ENCODE measurements around the gene HES3.

The HES3 gene

GRCh38 chr1:6268415-6268814, 24.4 kb downstream of the HES3 start:
- Histone ChIP-seq H3K36me3 (ENCODE audit: insufficient read depth, low read length) (no peaks in the 10 kb centered on the region), H3K4me3 (ENCODE audit: low read length) (no peak overlapping the region), H3K4me1 (ENCODE audit: insufficient read depth, low read length) (peaks cover 65% of the 10 kb centered on the region), H2AFZ (ENCODE audit: low read depth, low read length) (no peak overlapping the region), H3K27me3 (ENCODE audit: insufficient read depth, low read length) (no peaks in the 10 kb centered on the region), H3K9me3 (ENCODE audit: low read length) (no peaks in the 10 kb centered on the region)

GRCh38 chr1:6269296-6269695, 25.3 kb downstream of the HES3 start:
- Histone ChIP-seq H3K4me3 (ENCODE audit: low read length) (no peak overlapping the region), H3K9me3 (ENCODE audit: low read length) (no peaks in the 10 kb centered on the region), H3K4me1 (ENCODE audit: insufficient read depth, low read length) (peaks cover 72% of the 10 kb centered on the region), H3K27me3 (ENCODE audit: insufficient read depth, low read length) (no peaks in the 10 kb centered on the region), H3K36me3 (ENCODE audit: insufficient read depth, low read length) (peaks cover 1% of the 10 kb centered on the region), H2AFZ (ENCODE audit: low read depth, low read length) (no peak overlapping the region)

GRCh38 chr1:6269720-6270400, 25.9 kb downstream of the HES3 start:
- H3K4me1 ChIP-seq (ENCODE audit: insufficient read depth, low read length): peaks cover 72% of the 10 kb centered on the region
- no peaks in the 10 kb centered on the region for H3K9me3 ChIP-seq (ENCODE audit: low read length)
- no peak overlapping the region for H3K4me3 ChIP-seq (ENCODE audit: low read length)
- H3K36me3 ChIP-seq (ENCODE audit: insufficient read depth, low read length): peaks cover 2% of the 10 kb centered on the region
- no peak overlapping the region for H2AFZ ChIP-seq (ENCODE audit: low read depth, low read length)
- no peaks in the 10 kb centered on the region for H3K27me3 ChIP-seq (ENCODE audit: insufficient read depth, low read length)

- no peak overlapping the region for H3K4me3 ChIP-seq (ENCODE audit: low read length)
- no peaks in the 10 kb centered on the region for H3K9me3 ChIP-seq (ENCODE audit: low read length)
- H2AFZ ChIP-seq (ENCODE audit: low read depth, low read length): no peak overlapping the region
- no peaks in the 10 kb centered on the region for H3K27me3 ChIP-seq (ENCODE audit: insufficient read depth, low read length)
- H3K4me1 ChIP-seq (ENCODE audit: insufficient read depth, low read length): peaks cover 73% of the 10 kb centered on the region
- peaks cover 2% of the 10 kb centered on the region for H3K36me3 ChIP-seq (ENCODE audit: insufficient read depth, low read length)
Observed at GRCh38 chr1:6270401-6270800, 26.4 kb downstream of the HES3 start.

- Histone ChIP-seq H2AFZ (ENCODE audit: low read depth, low read length) (no peak overlapping the region), H3K4me3 (ENCODE audit: low read length) (no peak overlapping the region), H3K36me3 (ENCODE audit: insufficient read depth, low read length) (peaks cover 2% of the 10 kb centered on the region), H3K4me1 (ENCODE audit: insufficient read depth, low read length) (peaks cover 79% of the 10 kb centered on the region), H3K9me3 (ENCODE audit: low read length) (no peaks in the 10 kb centered on the region), H3K27me3 (ENCODE audit: insufficient read depth, low read length) (no peaks in the 10 kb centered on the region)
Observed at GRCh38 chr1:6271006-6271405, 27.0 kb downstream of the HES3 start.

- H3K4me1 ChIP-seq (ENCODE audit: insufficient read depth, low read length): peaks cover 84% of the 10 kb centered on the region
Observed at GRCh38 chr1:6271554-6271953, 27.6 kb downstream of the HES3 start.

GRCh38 chr1:6272452-6272851, 28.5 kb downstream of the HES3 start:
- peaks cover 88% of the 10 kb centered on the region for H3K4me1 ChIP-seq (ENCODE audit: insufficient read depth, low read length)
- H2AFZ ChIP-seq (ENCODE audit: low read depth, low read length): no peak overlapping the region
- H3K9me3 ChIP-seq (ENCODE audit: low read length): no peaks in the 10 kb centered on the region
- peaks cover 2% of the 10 kb centered on the region for H3K36me3 ChIP-seq (ENCODE audit: insufficient read depth, low read length)
- H3K27me3 ChIP-seq (ENCODE audit: insufficient read depth, low read length): no peaks in the 10 kb centered on the region
- no peak overlapping the region for H3K4me3 ChIP-seq (ENCODE audit: low read length)

More at GRCh38 chr1:6271554-6271953, 27.6 kb downstream of the HES3 start:
- Histone ChIP-seq H2AFZ (ENCODE audit: low read depth, low read length) (no peak overlapping the region), H3K4me3 (ENCODE audit: low read length) (no peak overlapping the region), H3K9me3 (ENCODE audit: low read length) (no peaks in the 10 kb centered on the region), H3K36me3 (ENCODE audit: insufficient read depth, low read length) (peaks cover 2% of the 10 kb centered on the region), H3K27me3 (ENCODE audit: insufficient read depth, low read length) (no peaks in the 10 kb centered on the region)

GRCh38 chr1:6272868-6273267, 28.9 kb downstream of the HES3 start:
- no peak overlapping the region for H2AFZ ChIP-seq (ENCODE audit: low read depth, low read length)
- H3K4me3 ChIP-seq (ENCODE audit: low read length): no peak overlapping the region
- H3K27me3 ChIP-seq (ENCODE audit: insufficient read depth, low read length): no peaks in the 10 kb centered on the region
- peaks cover 2% of the 10 kb centered on the region for H3K36me3 ChIP-seq (ENCODE audit: insufficient read depth, low read length)
- H3K9me3 ChIP-seq (ENCODE audit: low read length): no peaks in the 10 kb centered on the region
- peaks cover 87% of the 10 kb centered on the region for H3K4me1 ChIP-seq (ENCODE audit: insufficient read depth, low read length)

GRCh38 chr1:6273380-6273891, 29.5 kb downstream of the HES3 start:
- Histone ChIP-seq H3K36me3 (ENCODE audit: insufficient read depth, low read length) (peaks cover 2% of the 10 kb centered on the region), H3K4me3 (ENCODE audit: low read length) (no peak overlapping the region), H3K4me1 (ENCODE audit: insufficient read depth, low read length) (peaks cover 81% of the 10 kb centered on the region), H3K9me3 (ENCODE audit: low read length) (no peaks in the 10 kb centered on the region), H3K27me3 (ENCODE audit: insufficient read depth, low read length) (no peaks in the 10 kb centered on the region), H2AFZ (ENCODE audit: low read depth, low read length) (no peak overlapping the region)

GRCh38 chr1:6274102-6274501, 30.1 kb downstream of the HES3 start:
- peaks cover 3% of the 10 kb centered on the region for H3K36me3 ChIP-seq (ENCODE audit: insufficient read depth, low read length)
- H3K4me3 ChIP-seq (ENCODE audit: low read length): no peak overlapping the region
- no peak overlapping the region for H2AFZ ChIP-seq (ENCODE audit: low read depth, low read length)
- no peaks in the 10 kb centered on the region for H3K9me3 ChIP-seq (ENCODE audit: low read length)
- no peaks in the 10 kb centered on the region for H3K27me3 ChIP-seq (ENCODE audit: insufficient read depth, low read length)
- H3K4me1 ChIP-seq (ENCODE audit: insufficient read depth, low read length): peaks cover 78% of the 10 kb centered on the region

GRCh38 chr1:6274622-6275139, 30.7 kb downstream of the HES3 start:
- Histone ChIP-seq H3K9me3 (ENCODE audit: low read length) (no peaks in the 10 kb centered on the region), H3K27me3 (ENCODE audit: insufficient read depth, low read length) (no peaks in the 10 kb centered on the region), H3K4me3 (ENCODE audit: low read length) (no peak overlapping the region), H3K4me1 (ENCODE audit: insufficient read depth, low read length) (peaks cover 78% of the 10 kb centered on the region), H3K36me3 (ENCODE audit: insufficient read depth, low read length) (peaks cover 8% of the 10 kb centered on the region), H2AFZ (ENCODE audit: low read depth, low read length) (no peak overlapping the region)

GRCh38 chr1:6275826-6276782, 32.1 kb downstream of the HES3 start:
- Histone ChIP-seq H3K4me3 (ENCODE audit: low read length) (peak overlapping the region; percentile 20), H2AFZ (ENCODE audit: low read depth, low read length) (no peak overlapping the region), H3K27me3 (ENCODE audit: insufficient read depth, low read length) (no peaks in the 10 kb centered on the region), H3K4me1 (ENCODE audit: insufficient read depth, low read length) (peaks cover 64% of the 10 kb centered on the region), H3K36me3 (ENCODE audit: insufficient read depth, low read length) (peaks cover 10% of the 10 kb centered on the region), H3K9me3 (ENCODE audit: low read length) (no peaks in the 10 kb centered on the region)
